PC-9 (cell line): ENCODE data around the gene ADAMTS10. TPM values are rescaled to one million over a fixed set of nuclear protein-coding genes. Genes with fewer than 3 reads are reported as not detected.
A peak's percentile ranks its signal among the peaks of the same experiment; 100 is the strongest.

Experiments used
- BruUV-seq: library from RNA; stranded (reverse); fragments of 400-500 nt; replicated peaks from 2 replicates; lab custom pipeline; 2021; lab: Mats Ljungman, UMichigan
- CTCF ChIA-PET: fragments of 300-600 bp; sonication (Branson Sonifier 250); formaldehyde crosslinking; loops from one replicate; lab custom pipeline; 2022; ENCODE audit warnings: antibody characterized with exemption; lab: Charles Lee
- POLR2A ChIA-PET: fragments of 300-600 bp; sonication (Branson Sonifier 250); formaldehyde crosslinking; loops from one replicate; lab custom pipeline; 2022; ENCODE audit warnings: antibody characterized with exemption; ENCODE audit not compliant: unreplicated experiment; lab: Charles Lee
- DNase-seq, 2 experiments: peaks; one replicate each; pipeline versions ENCODE4 v3.0.0 to v3.0.0-alpha.2; 2015 to 2022; ENCODE audit warnings: mixed read lengths in 1 of 2
- H2AFZ ChIP-seq: fragments of 200-600 bp; sonication (generic); 2 replicates; pipeline ENCODE4 v1.8.1; 2017; ENCODE audit warnings: antibody characterized with exemption
- H3F3A ChIP-seq: fragments of 200-600 bp; sonication (generic); 2 replicates; pipeline ENCODE4 v1.8.1; 2017; ENCODE audit warnings: antibody characterized with exemption, mild to moderate bottlenecking, low read depth; ENCODE audit not compliant: insufficient read depth
- H3K27ac ChIP-seq: fragments of 200-600 bp; sonication (generic); 2 replicates; pipeline ENCODE4 v1.6.1; 2016; ENCODE audit warnings: mixed run types
- H3K27me3 ChIP-seq: fragments of 200-600 bp; sonication (generic); 2 replicates; pipeline ENCODE4 v1.6.1; 2016; ENCODE audit warnings: low read depth, mixed run types; ENCODE audit not compliant: insufficient read depth
- H3K36me3 ChIP-seq: fragments of 200-600 bp; sonication (generic); 2 replicates; pipeline ENCODE4 v1.6.1; 2016; ENCODE audit warnings: low read depth, mixed run types
- H3K4me1 ChIP-seq: fragments of 200-600 bp; sonication (generic); replicated peaks from 2 replicates; pipeline ENCODE4 v1.6.1; 2016; ENCODE audit warnings: mixed run types; ENCODE audit not compliant: insufficient read depth
- H3K4me2 ChIP-seq: fragments of 200-600 bp; sonication (generic); 2 replicates; pipeline ENCODE4 v1.6.1; 2017; ENCODE audit warnings: mixed run types
- H3K4me3 ChIP-seq: fragments of 200-600 bp; sonication (generic); 2 replicates; pipeline ENCODE4 v1.6.1; 2016; ENCODE audit warnings: mixed run types
- H3K79me2 ChIP-seq: fragments of 200-600 bp; sonication (generic); 2 replicates; pipeline ENCODE4 v1.6.1; 2017; ENCODE audit warnings: low read depth, mixed run types
- H3K9me2 ChIP-seq: fragments of 200-600 bp; sonication (generic); 2 replicates; pipeline ENCODE4 v1.8.1; 2017; ENCODE audit warnings: mild to moderate bottlenecking; ENCODE audit not compliant: insufficient read depth
- H3K9me3 ChIP-seq: fragments of 200-600 bp; sonication (generic); 2 replicates; pipeline ENCODE4 v1.8.1; 2016; ENCODE audit warnings: low read depth; ENCODE audit not compliant: insufficient read depth
- H4K20me1 ChIP-seq: fragments of 200-600 bp; sonication (generic); 2 replicates; pipeline ENCODE4 v1.8.1; 2017; ENCODE audit not compliant: insufficient read depth
- CTCF ChIP-seq: fragments of 200-600 bp; sonication (generic); conservative IDR thresholded peaks from 2 replicates; pipeline ENCODE4 v1.6.1; 2017; ENCODE audit warnings: mixed run types, antibody characterized with exemption, mild to moderate bottlenecking, moderate library complexity
- EZH2 ChIP-seq: fragments of 200-600 bp; sonication (generic); IDR thresholded peaks from 2 replicates; pipeline ENCODE4 v1.8.0; 2017; ENCODE audit warnings: antibody characterized with exemption, low read depth
- intact Hi-C: fragments of 100-400 bp; cut with micrococcal nuclease; formaldehyde crosslinking; loops from one replicate; pipeline ENCODE4 v1.10.0; 2022; ENCODE audit not compliant: unreplicated experiment
- total RNA-seq: library from RNA; stranded (reverse); gene quantifications from 2 replicates; pipeline ENCODE4 v1.2.3, GENCODE V29; 2021

ADAMTS10 gene
- total RNA-seq, 1 experiment from 2014 or later: not detected

GRCh38 chr19:8655340-8655709 lies 44.8 kb upstream of the ADAMTS10 start:
- DNase-seq: no peak
- no peak overlapping the region for H2AFZ ChIP-seq
- no TSS peak for BruUV-seq
- intact Hi-C loops: no loop called here
- no peaks in the 10 kb centered on the region for H3K9me2 ChIP-seq
- H3K4me3 ChIP-seq: no peak overlapping the region
- H3K4me1 ChIP-seq: no peaks in the 10 kb centered on the region
- no peak overlapping the region for H3K27ac ChIP-seq
- no peak for TF ChIP-seq CTCF
- TF ChIP-seq EZH2: no peak
- H3F3A ChIP-seq: no peaks in the 10 kb centered on the region
- H3K9me3 ChIP-seq: no peaks in the 10 kb centered on the region
- H3K4me2 ChIP-seq: no peak overlapping the region
- no peaks in the 10 kb centered on the region for H3K36me3 ChIP-seq
- POLR2A ChIA-PET: no interaction called here
- H4K20me1 ChIP-seq: no peaks in the 10 kb centered on the region
- CTCF ChIA-PET: no interaction called here
- no peaks in the 10 kb centered on the region for H3K79me2 ChIP-seq
- peaks cover 67% of the 10 kb centered on the region for H3K27me3 ChIP-seq

GRCh38 chr19:8654591-8655339 lies 44.2 kb upstream of the ADAMTS10 start:
- intact Hi-C loops: loop anchor here (1.0 kb wide), 1 partner anchor 426 kb away; no protein-coding TSS in a partner anchor
- Histone ChIP-seq H2AFZ (0 out of 2 replicates have a peak overlapping the region, but pooled peaks have one; percentile 49), H3K4me3 (peak overlapping the region; percentile 43; the same call in 1 of the 2 replicates), H3K79me2 (no peaks in the 10 kb centered on the region), H3K9me3 (no peaks in the 10 kb centered on the region), H3K9me2 (no peaks in the 10 kb centered on the region), H4K20me1 (no peaks in the 10 kb centered on the region), H3K4me2 (peak overlapping the region; percentile 74), H3K27ac (no peak overlapping the region), H3K27me3 (peaks cover 65% of the 10 kb centered on the region), H3K36me3 (no peaks in the 10 kb centered on the region), H3K4me1 (no peaks in the 10 kb centered on the region), H3F3A (no peaks in the 10 kb centered on the region)
- TF ChIP-seq EZH2 (no peak), CTCF (peak; percentile 99)
- BruUV-seq: no TSS peak
- DNase-seq: peak in 1 of 2 experiments; percentile 46
- CTCF ChIA-PET: interaction anchor here (0.6 kb wide), 1 partner anchor 415 kb away, joined by 3 read pairs; no protein-coding TSS in a partner anchor
- POLR2A ChIA-PET: no interaction called here

GRCh38 chr19:8648240-8648639 lies 37.7 kb upstream of the ADAMTS10 start:
- Histone ChIP-seq H3K27ac (no peak overlapping the region), H3K9me2 (no peaks in the 10 kb centered on the region), H3K9me3 (no peaks in the 10 kb centered on the region), H3K4me3 (no peak overlapping the region), H3K27me3 (peaks cover 29% of the 10 kb centered on the region), H3K4me1 (no peaks in the 10 kb centered on the region), H3K36me3 (no peaks in the 10 kb centered on the region), H3K79me2 (no peaks in the 10 kb centered on the region), H3F3A (no peaks in the 10 kb centered on the region), H4K20me1 (no peaks in the 10 kb centered on the region), H2AFZ (no peak overlapping the region), H3K4me2 (no peak overlapping the region)
- TF ChIP-seq CTCF: no peak
- TF ChIP-seq EZH2: no peak
- DNase-seq: no peak
- intact Hi-C loops: no loop called here
- BruUV-seq: no TSS peak
- ChIA-PET POLR2A (no interaction called here), CTCF (no interaction called here)
